ENCODE measurements around the gene PSMA5.
A peak's percentile ranks its signal among the peaks of the same experiment; 100 is the strongest.

PSMA5 gene

GRCh38 chr1:109361649-109362048, 64.6 kb downstream of the PSMA5 start:
- peak; percentile 20 for DNase-seq

DNA sequence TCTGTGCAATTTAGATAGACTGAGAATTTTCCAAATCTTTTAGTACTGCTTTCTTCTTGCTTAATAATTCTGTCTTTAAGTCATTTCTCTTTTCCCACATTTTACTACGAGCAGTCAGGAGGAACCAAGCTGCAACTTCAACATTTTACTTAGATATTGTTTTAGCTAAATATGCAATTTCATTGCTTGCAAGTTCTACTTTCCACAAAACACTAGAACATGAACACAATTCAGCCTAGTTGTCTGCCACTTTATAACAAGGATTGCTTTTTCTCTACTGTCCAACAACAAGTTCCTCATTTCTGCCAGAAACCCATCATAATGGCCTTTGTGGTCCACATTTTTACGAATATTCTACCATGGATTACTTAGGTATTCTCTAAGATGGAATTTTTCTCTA, 65.2 kb downstream of the PSMA5 start:
- DNase-seq = no peak

GRCh38 chr1:109357616-109358015, 68.6 kb downstream of the PSMA5 start:
- DNase-seq = no peak

GRCh38 chr1:109356915-109357314, 69.3 kb downstream of the PSMA5 start:
- DNase-seq = no peak

DNA sequence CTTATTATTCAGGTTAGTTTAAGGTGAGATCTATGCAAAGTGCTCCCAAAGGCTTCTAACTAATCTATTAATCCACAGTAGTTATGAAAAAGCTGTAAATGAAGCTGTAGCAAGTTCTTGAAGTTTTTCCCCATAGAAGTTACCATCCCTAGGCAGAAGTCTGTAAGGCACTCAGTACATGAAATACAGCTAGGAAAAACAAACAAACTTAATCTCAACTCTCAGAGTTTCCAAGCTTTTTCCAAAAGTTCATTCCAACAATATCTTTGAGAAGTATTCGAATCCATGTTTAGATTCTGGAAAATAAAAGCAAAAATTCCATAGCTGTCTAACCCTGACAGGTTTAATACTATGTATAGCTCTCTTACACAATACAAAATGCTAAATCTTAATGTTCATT, 69.7 kb downstream of the PSMA5 start:
- DNase-seq = no peak

GRCh38 chr1:109354929-109355328, 71.3 kb downstream of the PSMA5 start:
- no peak for DNase-seq

DNA sequence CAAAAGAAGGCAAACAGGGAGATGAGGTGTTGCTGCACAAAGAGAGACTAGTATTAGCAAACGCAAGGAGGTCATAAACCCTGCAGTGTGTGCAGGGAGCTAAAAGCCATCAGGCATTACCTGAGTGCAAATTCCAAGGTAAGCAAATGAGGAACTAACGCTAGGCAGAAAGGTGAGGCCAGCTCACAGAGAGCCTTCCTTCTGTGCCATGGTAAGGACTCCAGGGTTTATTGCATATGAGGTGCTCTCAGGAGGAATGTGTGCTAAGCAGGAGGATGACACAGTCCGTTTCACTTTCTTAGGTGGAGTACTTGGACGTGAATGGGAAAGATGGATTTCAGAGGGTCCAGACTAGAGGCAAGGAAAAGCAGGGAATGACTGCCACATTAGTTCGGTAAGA, 74.8 kb downstream of the PSMA5 start:
- DNase-seq = no peak

- DNase-seq = no peak
These were observed 75.6 kb downstream of the PSMA5 start for GRCh38 chr1:109350655-109351054.

DNA sequence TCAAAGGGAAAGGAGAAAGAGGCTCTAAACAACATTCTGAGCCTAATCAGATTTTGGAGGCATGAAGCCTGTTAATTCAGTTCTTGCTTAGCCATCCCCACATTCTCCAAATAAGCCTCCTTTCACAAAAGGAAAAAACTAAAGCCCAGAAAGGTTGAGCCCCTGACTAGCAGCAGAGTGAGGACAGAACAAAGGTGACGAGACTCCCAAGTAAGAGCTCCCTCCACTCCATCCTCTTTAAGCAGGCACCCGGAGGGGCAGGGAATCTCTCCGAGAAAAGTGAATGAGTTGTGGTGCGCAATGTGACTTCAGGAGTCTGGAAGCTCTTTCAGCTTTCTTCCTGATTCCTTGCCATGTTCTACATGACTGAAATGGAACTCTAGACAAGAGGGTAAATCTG, 76.1 kb downstream of the PSMA5 start:
- no peak for DNase-seq
